AG04450 (cell line): ENCODE measurements around the gene COL6A3. TPM values are rescaled to one million over a fixed set of nuclear protein-coding genes. Genes with fewer than 3 reads are reported as not detected.

Source experiments
- CTCF ChIA-PET: fragments of 300-600, 350-600 bp; formaldehyde crosslinking; extraction: SDS; loops from one replicate; lab custom pipeline; 2022; ENCODE audit warnings: antibody characterized with exemption, inconsistent platforms; lab: Charles Lee
- POLR2A ChIA-PET: fragments of 350-600 bp; formaldehyde crosslinking; extraction: SDS; loops from one replicate; lab custom pipeline; 2021; ENCODE audit warnings: antibody characterized with exemption, inconsistent platforms; lab: Yijun Ruan, JAX
- DNase-seq: peaks from one replicate; pipeline ENCODE4 v3.0.0-alpha.2; 2011; ENCODE audit warnings: low read depth, low spot score
- H3K27ac ChIP-seq: one replicate; pipeline ENCODE4 v1.5.1; 2012; ENCODE audit warnings: low read depth, low read length, control low read depth
- H3K27me3 ChIP-seq: one replicate; pipeline ENCODE4 v1.6.0; 2012; ENCODE audit warnings: low read length; ENCODE audit not compliant: control insufficient read depth, insufficient read depth
- H3K4me3 ChIP-seq: 2 replicates; pipeline ENCODE4 v1.5.1; 2011; ENCODE audit warnings: mild to moderate bottlenecking, low read depth, low read length, control low read depth
- H3K9me3 ChIP-seq: 2 replicates; pipeline ENCODE4 v1.5.1; 2012; ENCODE audit warnings: low read length; ENCODE audit not compliant: control insufficient read depth, insufficient read depth
- polyA plus RNA-seq: library from polyadenylated mRNA; depleted of rRNA; stranded (reverse); fragments of >200 nt; gene quantifications from 2 replicates; pipeline ENCODE4 v1.2.3, GENCODE V29; 2011
- TF ChIP-seq, protein P1 (sequence below): IDR thresholded peaks from 2 replicates; pipeline ENCODE4 v1.5.1; 2011; ENCODE audit warnings: low read depth, low read length, control low read depth, inconsistent platforms

Gene COL6A3
- polyA plus RNA-seq, 1 experiment = 1,384 TPM

DNA sequence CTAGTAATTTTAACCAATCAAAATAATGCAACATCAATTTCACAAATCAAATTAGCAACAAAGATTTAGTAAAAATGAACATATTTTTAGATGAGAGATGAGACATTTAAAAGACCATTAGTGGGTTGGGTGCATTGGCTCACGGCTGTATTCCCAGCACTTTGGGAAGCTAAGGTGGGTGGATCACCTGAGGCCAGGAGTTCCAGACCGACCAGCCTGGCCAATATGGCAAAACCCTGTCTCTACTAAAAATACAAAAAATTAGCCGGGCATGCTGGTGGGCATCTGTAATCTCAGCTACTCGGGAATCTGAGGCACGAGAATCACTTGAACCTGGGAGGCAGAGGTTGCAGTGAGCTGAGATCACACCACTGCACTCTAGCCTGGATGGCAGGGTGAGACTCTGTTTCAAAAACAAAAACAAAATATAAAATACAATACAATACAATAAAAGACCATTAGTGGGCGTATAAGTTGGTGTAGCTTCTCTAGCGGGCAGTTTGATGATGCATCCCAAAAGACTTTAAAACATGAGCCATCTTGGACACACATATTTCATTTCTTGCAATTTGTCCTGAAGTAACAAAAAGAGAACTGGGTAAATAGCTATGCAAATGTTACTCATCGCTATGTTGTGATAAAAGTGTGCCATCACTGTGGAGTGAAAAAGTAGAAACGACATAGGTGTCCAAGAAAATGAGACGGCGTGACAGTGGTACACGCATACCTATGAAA lies 101.8 kb downstream of the COL6A3 start:
- no peak for DNase-seq
- Histone ChIP-seq H3K4me3 (no peak overlapping the region), H3K9me3 (peaks cover 8% of the 10 kb centered on the region), H3K27me3 (no peaks in the 10 kb centered on the region), H3K27ac (no peak overlapping the region)
- ChIA-PET CTCF (interaction anchor here (2.3 kb wide), 1 partner anchor 190 kb away, joined by 9 read pairs; no protein-coding TSS in a partner anchor), POLR2A (interaction anchor here (0.6 to 1.8 kb wide), 3 partner anchors 21 to 128 kb away, joined by 3 to 7 read pairs (median 4); no protein-coding TSS in a partner anchor)
- TF ChIP-seq, protein P1, sequence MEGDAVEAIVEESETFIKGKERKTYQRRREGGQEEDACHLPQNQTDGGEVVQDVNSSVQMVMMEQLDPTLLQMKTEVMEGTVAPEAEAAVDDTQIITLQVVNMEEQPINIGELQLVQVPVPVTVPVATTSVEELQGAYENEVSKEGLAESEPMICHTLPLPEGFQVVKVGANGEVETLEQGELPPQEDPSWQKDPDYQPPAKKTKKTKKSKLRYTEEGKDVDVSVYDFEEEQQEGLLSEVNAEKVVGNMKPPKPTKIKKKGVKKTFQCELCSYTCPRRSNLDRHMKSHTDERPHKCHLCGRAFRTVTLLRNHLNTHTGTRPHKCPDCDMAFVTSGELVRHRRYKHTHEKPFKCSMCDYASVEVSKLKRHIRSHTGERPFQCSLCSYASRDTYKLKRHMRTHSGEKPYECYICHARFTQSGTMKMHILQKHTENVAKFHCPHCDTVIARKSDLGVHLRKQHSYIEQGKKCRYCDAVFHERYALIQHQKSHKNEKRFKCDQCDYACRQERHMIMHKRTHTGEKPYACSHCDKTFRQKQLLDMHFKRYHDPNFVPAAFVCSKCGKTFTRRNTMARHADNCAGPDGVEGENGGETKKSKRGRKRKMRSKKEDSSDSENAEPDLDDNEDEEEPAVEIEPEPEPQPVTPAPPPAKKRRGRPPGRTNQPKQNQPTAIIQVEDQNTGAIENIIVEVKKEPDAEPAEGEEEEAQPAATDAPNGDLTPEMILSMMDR = no peak

DNA sequence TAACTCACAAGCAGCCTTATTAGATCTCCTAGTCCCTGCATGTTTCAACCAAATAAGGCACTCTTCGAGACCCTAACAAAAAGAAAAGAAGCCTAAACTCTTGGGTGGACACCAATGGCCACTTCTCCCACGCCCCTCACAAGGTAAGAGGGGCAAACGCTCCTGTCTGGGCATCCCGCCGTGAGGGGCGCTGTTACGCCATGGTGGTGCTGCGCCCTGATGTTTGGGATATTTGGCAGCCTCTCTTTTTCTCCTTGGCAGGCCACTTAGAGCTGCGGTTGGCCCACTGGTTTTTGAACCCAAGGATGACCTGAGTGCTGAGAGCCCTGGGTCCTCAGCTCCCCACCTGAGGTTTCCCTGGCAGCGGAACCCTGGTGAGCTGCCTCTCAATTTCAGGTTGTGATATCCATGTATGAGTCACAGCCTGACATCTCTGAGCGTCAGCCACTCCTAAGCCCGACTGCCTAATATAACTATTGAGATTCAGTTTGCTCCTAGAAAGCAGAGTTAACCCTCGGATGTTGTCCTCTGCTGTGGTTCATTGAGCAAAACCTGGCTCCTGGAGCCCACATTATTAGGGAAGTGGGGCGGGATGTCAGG lies 103.3 kb downstream of the COL6A3 start:
- H3K9me3 ChIP-seq = peaks cover 8% of the 10 kb centered on the region
- no peak overlapping the region for H3K27ac ChIP-seq
- no peaks in the 10 kb centered on the region for H3K27me3 ChIP-seq
- H3K4me3 ChIP-seq = no peak overlapping the region
- CTCF ChIA-PET = interaction anchor here (1.4 kb wide), 1 partner anchor 189 kb away, joined by 4 read pairs; no protein-coding TSS in a partner anchor
- DNase-seq = no peak
- TF ChIP-seq, protein P1 = no peak
- POLR2A ChIA-PET = interaction anchor here (0.9 kb wide), 1 partner anchor 16 kb away, joined by 3 read pairs; no protein-coding TSS in a partner anchor

DNA sequence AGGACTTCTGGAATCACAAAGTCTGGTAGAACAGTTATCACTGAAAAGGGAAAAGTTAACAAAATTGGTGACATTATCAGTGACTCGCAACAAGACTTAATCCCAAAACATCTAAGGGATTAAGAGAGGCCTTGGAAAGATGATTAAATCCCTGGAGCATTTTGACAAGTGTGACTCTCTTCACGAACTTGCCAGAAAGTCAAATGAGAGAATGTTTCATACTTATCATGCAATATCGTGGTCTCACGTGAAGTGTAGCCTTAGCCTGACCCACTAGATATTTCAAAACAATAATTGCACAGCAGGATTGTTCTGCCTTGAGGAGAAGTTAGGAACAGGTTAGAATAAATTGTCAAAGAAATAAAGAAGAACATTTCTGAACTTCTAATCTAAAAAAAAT lies 104.5 kb downstream of the COL6A3 start:
- CTCF ChIA-PET = interaction anchor here (1.4 kb wide), 1 partner anchor 188 kb away, joined by 4 read pairs; no protein-coding TSS in a partner anchor

DNA sequence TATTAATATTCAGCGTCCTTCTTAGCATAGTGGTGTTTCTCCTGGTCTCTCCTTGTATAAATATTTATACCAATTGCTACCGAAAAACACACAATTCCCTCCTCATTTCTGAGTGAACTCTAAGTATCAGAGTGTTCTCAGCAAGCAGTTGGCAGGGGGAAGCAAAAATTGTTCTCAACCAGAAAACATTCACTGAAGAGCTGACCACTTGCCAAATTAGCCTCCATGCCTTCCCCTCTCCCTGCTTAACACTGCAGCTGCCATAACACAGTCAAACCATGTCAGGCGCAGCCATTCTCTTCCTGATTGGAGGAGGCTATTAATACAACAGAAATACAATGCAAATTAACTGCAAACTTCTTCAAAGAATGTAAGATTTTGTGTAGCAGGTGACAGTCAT lies 105.0 kb downstream of the COL6A3 start:
- TF ChIP-seq, protein P1 = no peak
- no peak overlapping the region for H3K27ac ChIP-seq
- no peaks in the 10 kb centered on the region for H3K27me3 ChIP-seq
- DNase-seq = no peak
- ChIA-PET CTCF (no interaction called here), POLR2A (no interaction called here)
- peaks cover 8% of the 10 kb centered on the region for H3K9me3 ChIP-seq
- H3K4me3 ChIP-seq = no peak overlapping the region

More for the DNA sequence above, 104.5 kb downstream of the COL6A3 start:
- Histone ChIP-seq H3K9me3 (peaks cover 8% of the 10 kb centered on the region), H3K27ac (no peak overlapping the region), H3K27me3 (no peaks in the 10 kb centered on the region), H3K4me3 (no peak overlapping the region)
- TF ChIP-seq, protein P1 = no peak
- POLR2A ChIA-PET = no interaction called here
- DNase-seq = no peak

DNA sequence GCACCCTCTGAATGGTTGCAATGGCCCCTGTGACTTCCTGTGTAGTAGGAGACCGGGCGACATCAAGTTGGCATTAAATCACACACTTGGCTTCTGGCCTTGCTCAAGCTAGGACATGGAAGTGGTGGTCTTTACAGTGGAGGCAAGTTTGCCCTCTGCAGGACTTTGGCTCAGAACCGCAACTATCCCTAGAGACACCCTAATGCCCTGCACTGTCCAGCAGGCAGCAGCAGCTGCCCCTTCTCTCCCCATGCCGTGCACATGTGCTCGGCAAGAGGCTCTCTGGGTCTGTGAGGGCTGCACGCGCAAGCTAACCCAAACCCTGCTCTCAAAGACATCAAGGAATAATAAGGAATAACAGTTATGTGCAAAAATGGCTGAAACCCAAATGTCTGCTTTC lies 106.5 kb downstream of the COL6A3 start:
- DNase-seq = no peak
- ChIA-PET POLR2A (interaction anchor here (1.4 kb wide), 1 partner anchor 24 kb away, joined by 4 read pairs; no protein-coding TSS in a partner anchor), CTCF (no interaction called here)
- Histone ChIP-seq H3K27ac (no peak overlapping the region), H3K27me3 (no peaks in the 10 kb centered on the region), H3K4me3 (no peak overlapping the region), H3K9me3 (peaks cover 16% of the 10 kb centered on the region)
- TF ChIP-seq, protein P1 = no peak
